Kidney epithelial cell (primary cell): ENCODE data around the gene FGGY. TPM values are rescaled to one million over a fixed set of nuclear protein-coding genes. Genes with fewer than 3 reads are reported as not detected.
A peak's percentile ranks its signal among the peaks of the same experiment; 100 is the strongest.

ENCODE experiments used
- DNase-seq: peaks from one replicate; pipeline ENCODE4 v3.0.0-alpha.2; 2010; ENCODE audit warnings: low read depth
- H3K27me3 ChIP-seq: 2 replicates; pipeline ENCODE4 v1.6.0; 2011; ENCODE audit warnings: low read length; ENCODE audit not compliant: control insufficient read depth, insufficient read depth
- H3K36me3 ChIP-seq: 2 replicates; pipeline ENCODE4 v1.5.1; 2011; ENCODE audit warnings: low read length; ENCODE audit not compliant: control insufficient read depth, insufficient read depth
- H3K4me3 ChIP-seq: 2 replicates; pipeline ENCODE4 v1.5.1; 2011; ENCODE audit warnings: low read depth, mild to moderate bottlenecking, control low read depth, low read length
- total RNA-seq: library from RNA; depleted of rRNA; stranded (reverse); fragments of >200 nt; gene quantifications from 2 replicates; pipeline ENCODE4 v1.2.3, GENCODE V29; 2015
- TF ChIP-seq, protein P1 (sequence below): IDR thresholded peaks from 2 replicates; pipeline ENCODE4 v1.5.1; 2011; ENCODE audit warnings: mild to moderate bottlenecking, moderate library complexity, low read length, control low read depth, inconsistent platforms; ENCODE audit not compliant: insufficient read depth, poor library complexity, severe bottlenecking

FGGY gene
- total RNA-seq, 1 donor from 2014 or later: 8.6 TPM

DNA sequence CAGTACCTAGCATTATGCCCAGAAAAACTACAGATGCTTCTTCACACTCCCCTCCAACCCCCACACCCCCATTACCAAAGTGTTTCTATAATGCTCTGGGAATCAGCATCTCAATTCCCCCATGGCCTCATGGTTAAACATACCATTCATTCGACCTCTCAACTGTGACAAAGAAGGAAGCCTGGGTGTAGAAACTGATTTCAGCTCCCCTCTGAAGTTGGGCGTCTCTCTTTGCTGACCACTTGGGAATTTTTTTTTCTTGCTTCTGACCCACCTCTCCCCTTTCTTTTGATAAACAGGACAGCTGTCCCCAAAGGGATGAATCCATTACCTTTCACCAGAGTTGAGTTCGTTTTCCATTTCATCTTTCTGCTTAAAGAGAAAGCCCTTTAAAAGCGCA, 401.5 kb downstream of the FGGY start:
- no peak for DNase-seq
- Histone ChIP-seq H3K4me3 (no peak overlapping the region), H3K27me3 (no peaks in the 10 kb centered on the region), H3K36me3 (no peaks in the 10 kb centered on the region)
- TF ChIP-seq, protein P1, sequence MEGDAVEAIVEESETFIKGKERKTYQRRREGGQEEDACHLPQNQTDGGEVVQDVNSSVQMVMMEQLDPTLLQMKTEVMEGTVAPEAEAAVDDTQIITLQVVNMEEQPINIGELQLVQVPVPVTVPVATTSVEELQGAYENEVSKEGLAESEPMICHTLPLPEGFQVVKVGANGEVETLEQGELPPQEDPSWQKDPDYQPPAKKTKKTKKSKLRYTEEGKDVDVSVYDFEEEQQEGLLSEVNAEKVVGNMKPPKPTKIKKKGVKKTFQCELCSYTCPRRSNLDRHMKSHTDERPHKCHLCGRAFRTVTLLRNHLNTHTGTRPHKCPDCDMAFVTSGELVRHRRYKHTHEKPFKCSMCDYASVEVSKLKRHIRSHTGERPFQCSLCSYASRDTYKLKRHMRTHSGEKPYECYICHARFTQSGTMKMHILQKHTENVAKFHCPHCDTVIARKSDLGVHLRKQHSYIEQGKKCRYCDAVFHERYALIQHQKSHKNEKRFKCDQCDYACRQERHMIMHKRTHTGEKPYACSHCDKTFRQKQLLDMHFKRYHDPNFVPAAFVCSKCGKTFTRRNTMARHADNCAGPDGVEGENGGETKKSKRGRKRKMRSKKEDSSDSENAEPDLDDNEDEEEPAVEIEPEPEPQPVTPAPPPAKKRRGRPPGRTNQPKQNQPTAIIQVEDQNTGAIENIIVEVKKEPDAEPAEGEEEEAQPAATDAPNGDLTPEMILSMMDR: no peak

DNA sequence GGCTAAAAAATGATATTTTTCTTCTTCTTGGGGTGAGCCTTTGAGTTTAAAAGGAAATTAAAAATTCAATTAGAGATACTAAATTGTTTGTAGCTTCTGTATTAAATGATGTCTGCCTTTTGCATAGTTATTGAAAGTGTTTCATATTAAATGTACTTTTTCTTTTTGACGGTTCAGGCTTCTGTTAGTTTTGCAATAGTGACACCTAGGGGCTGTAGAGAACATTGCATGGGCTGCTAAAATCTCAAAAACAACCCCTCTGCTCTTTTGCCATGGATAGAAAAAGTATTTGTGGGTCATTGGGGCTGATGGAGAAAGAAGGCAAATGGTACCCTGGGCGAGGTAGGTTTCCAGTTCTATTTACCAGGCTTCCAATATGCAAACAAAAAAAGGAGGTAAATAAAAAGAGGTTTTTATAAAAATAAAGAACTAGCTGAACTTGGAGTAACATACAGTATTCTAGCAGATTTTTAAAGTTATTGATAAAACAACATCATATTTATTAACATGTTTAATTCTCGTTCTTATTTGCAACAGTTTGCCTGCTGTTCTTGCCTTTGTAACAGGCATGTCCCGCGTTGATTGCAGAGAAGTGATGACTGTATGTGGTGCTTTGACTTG, 402.4 kb downstream of the FGGY start:
- H3K27me3 ChIP-seq: no peaks in the 10 kb centered on the region
- DNase-seq: peak; percentile 19
- H3K36me3 ChIP-seq: no peaks in the 10 kb centered on the region
- H3K4me3 ChIP-seq: no peak overlapping the region
- TF ChIP-seq, protein P1: peak; percentile 86

DNA sequence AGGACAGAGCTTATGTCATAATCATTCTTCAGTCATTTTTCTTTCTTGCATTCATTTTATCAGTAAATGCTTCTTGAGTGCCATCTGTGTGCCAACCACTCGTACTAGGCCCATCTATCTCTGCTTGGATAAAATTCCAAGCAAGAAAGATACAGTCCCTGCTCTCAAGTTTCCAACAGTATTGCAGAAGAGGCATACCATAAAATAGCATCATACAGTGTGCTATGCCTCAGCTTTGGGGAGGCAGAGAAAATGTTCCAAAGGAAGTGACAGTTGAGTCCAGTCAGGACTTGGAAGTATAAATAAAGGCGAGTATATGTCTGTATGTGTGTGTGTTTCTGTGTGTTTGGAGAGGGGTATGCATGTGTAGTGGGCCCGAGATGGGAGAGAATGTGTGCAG, 404.5 kb downstream of the FGGY start:
- TF ChIP-seq, protein P1: no peak
- Histone ChIP-seq H3K4me3 (no peak overlapping the region), H3K36me3 (no peaks in the 10 kb centered on the region), H3K27me3 (no peaks in the 10 kb centered on the region)
- no peak for DNase-seq

DNA sequence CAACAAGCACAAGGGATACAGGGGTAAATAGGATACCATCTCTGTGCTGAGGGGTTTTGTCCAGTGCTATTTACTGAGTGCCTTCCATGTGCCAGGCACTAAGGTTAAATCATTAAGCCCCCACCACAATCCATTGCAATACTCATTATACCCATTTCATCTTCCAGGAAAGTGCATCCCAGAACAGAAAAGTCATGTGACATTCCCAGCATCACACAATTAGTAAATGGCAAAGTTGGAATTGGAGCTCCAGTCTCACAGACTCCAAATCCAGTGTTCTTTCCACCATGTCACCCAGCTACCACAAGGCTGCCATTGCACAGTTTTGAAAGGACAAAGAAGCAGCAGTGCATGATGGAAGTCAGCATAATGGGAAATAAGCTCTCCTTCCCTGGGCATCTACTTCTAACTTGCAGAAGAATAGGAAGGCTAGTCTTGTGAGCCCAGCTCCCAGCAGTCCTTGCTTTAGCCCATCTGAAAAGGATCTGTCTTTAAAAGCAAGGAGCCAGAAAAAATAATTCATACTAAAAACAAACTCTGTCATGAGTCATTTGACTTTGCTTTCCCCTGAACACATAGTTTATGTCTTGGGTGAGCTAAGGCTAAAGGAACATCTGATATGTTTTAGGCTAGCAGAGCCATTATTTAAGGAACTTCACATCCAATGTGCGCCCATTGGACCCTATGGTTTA, 406.5 kb downstream of the FGGY start:
- Histone ChIP-seq H3K4me3 (no peak overlapping the region), H3K36me3 (no peaks in the 10 kb centered on the region), H3K27me3 (no peaks in the 10 kb centered on the region)
- TF ChIP-seq, protein P1: no peak
- DNase-seq: no peak

DNA sequence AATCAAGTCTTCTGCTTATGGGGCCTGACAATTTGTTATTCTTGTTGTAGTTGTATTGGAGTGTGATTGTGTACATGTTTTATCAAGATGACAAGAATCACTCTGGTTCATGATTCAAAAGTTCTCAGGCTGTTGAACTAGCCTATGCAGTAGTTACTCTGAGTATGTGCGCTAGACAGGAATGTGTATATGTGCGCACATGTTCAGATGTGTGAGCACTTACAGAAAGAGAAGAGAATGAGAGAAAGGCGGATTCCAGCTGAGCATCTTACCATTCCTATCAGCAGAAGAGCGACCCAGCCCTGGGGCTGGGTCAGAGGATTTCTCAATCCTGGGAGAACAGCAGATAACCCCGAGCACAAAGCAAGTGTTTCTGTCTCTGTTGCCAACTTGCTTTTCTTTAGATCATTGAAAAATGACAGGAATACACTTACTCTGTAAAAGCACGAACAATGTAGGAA, 407.1 kb downstream of the FGGY start:
- H3K27me3 ChIP-seq: no peaks in the 10 kb centered on the region
- no peak overlapping the region for H3K4me3 ChIP-seq
- no peaks in the 10 kb centered on the region for H3K36me3 ChIP-seq
- DNase-seq: no peak
- TF ChIP-seq, protein P1: no peak
